ENCODE measurements around the gene ARHGAP21.
A peak's percentile ranks its signal among the peaks of the same experiment; 100 is the strongest.

The ARHGAP21 gene

DNA sequence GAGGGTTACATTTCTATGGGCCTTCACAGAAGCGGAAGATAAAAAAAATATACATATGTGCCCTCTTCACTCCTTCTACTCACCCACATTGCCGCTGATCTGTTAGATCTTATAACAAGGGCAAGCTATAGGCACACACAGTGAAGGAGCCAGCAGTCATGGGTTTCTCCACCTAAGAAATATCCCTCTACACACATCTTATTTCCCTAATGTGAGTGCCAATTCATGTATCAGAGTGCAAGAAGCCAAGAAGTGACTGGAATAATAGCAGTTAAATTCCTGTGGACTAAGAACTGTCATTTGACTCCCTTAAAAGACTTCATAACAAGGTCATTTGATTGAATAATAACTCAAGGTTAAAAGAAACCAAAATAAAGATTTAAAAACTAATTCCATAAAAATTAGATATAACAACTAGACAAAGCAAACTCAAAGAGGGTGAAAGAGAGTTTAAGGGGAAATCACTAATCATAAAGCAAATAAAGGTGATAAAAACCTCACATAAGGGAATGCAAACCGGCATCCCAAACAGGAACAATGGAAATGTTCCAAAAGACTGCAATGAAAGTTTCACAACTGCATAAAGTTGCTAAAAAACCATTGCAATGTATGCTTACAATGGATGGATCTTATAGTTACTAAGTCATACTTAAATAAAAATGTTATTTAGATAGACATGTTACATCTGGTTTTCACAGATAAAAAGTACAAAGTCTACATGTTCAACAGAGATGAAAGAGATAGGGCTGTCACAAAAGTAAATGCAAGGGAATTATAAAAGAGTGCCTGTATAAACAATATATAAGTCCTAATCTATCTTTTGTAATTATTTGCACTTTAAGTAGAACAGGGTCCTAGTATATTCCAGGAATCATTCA, 42.8 kb downstream of the ARHGAP21 start:
- no peak for DNase-seq (ENCODE audit: low spot score)
- in situ Hi-C loops (cut with MboI; ENCODE audit: low sequenced_read_pairs, unreplicated experiment): no loop called here
- no peak for TF ChIP-seq CTCF (IDR thresholded peaks at IDR 0.05; ENCODE audit: borderline replicate concordance, control extremely low read depth, extremely low read depth, insufficient read depth, missing control alignments)

GRCh38 chr10:24678757-24679156, 44.9 kb downstream of the ARHGAP21 start:
- in situ Hi-C loops (cut with MboI; ENCODE audit: low sequenced_read_pairs, unreplicated experiment): no loop called here
- TF ChIP-seq CTCF (IDR thresholded peaks at IDR 0.05; ENCODE audit: borderline replicate concordance, control extremely low read depth, extremely low read depth, insufficient read depth, missing control alignments): no peak
- no peak for DNase-seq (ENCODE audit: low spot score)

DNA sequence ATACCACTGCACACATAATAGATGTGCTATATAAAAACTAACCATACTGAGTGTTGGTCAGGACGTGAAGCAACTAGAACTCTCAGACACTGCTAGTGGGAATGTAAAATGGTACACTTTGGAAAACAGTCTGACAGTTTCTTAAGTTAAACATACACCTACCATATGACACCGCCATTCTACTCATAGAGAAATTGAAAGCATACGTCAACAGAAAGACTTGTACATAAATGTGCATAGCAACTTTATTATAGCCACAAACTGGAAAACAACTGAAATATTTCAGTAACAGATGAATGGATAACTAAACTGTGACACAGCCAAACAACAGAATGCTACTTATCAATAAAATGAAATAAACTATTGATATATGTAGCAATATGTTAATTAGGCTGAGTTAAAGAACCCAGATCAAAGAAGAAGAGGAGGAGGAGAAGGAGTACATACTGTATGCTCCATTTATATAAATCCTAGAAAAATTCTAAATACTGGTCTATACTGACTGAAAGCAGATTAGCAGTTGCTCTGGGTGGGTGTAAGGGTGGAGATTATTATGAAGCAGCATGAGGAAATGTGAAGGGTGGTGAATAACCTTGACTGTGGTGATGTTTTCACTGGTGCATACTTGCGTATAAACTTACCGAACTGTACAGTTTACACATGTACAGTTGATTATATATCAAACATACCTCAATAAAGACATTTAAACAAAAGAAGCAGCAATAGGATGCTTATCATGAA, 48.6 kb downstream of the ARHGAP21 start:
- no peak for TF ChIP-seq CTCF (IDR thresholded peaks at IDR 0.05; ENCODE audit: borderline replicate concordance, control extremely low read depth, extremely low read depth, insufficient read depth, missing control alignments)
- in situ Hi-C loops (cut with MboI; ENCODE audit: low sequenced_read_pairs, unreplicated experiment): no loop called here

GRCh38 chr10:24670964-24671670, 52.6 kb downstream of the ARHGAP21 start:
- in situ Hi-C loops (cut with MboI; ENCODE audit: low sequenced_read_pairs, unreplicated experiment): no loop called here
- DNase-seq (ENCODE audit: low spot score): no peak
- no peak for TF ChIP-seq CTCF (IDR thresholded peaks at IDR 0.05; ENCODE audit: borderline replicate concordance, control extremely low read depth, extremely low read depth, insufficient read depth, missing control alignments)

More for the DNA sequence above, 48.6 kb downstream of the ARHGAP21 start:
- peak; percentile 26 for DNase-seq (ENCODE audit: low spot score)

DNA sequence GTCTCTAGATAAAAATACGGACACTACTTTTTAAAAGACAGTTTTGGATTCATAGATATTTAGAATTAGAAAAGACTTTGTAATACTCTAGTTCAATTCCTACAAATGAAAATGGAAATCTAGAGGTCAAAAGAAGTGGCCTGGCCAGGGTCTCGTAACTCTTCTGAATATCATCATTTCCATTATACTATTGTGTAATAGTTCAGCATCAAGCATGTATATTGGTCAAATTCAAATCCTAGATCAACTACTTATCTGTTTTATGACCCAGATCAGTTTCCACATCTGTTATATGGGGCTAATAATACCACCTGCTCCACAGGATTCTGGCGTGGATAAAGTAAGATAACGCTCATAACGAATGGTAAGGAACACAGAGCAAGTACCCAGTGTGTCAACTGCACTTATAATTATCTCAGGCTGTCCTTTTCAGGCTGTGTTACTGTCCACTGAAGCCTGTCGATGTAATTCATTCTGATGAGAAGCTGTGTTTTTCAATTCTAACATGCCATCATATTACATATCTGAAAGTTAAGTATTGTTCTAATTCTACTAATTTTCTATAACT, 54.3 kb downstream of the ARHGAP21 start:
- in situ Hi-C loops (cut with MboI; ENCODE audit: low sequenced_read_pairs, unreplicated experiment): no loop called here
- no peak for DNase-seq (ENCODE audit: low spot score)

More for the DNA sequence above, 54.3 kb downstream of the ARHGAP21 start:
- TF ChIP-seq CTCF (IDR thresholded peaks at IDR 0.05; ENCODE audit: borderline replicate concordance, control extremely low read depth, extremely low read depth, insufficient read depth, missing control alignments): no peak
